HFF-Myc (cell line): ENCODE results near the gene RFPL1.
A peak's percentile ranks its signal among the peaks of the same experiment; 100 is the strongest.

Source experiments
- DNase-seq: peaks from one replicate; pipeline ENCODE4 v3.0.0-alpha.2; 2011; ENCODE audit warnings: low read depth; ENCODE audit errors: extremely low read depth
- H3K4me3 ChIP-seq: replicated peaks from 2 replicates; pipeline ENCODE4 v1.5.1; 2011; ENCODE audit warnings: low read depth, mild to moderate bottlenecking, control low read depth, low read length
- TF ChIP-seq, protein P1 (sequence below): IDR thresholded peaks from 2 replicates; pipeline ENCODE4 v1.5.1; 2012; ENCODE audit warnings: mild to moderate bottlenecking, low read depth, low read length, control low read depth; ENCODE audit errors: missing control alignments

The RFPL1 gene

DNA sequence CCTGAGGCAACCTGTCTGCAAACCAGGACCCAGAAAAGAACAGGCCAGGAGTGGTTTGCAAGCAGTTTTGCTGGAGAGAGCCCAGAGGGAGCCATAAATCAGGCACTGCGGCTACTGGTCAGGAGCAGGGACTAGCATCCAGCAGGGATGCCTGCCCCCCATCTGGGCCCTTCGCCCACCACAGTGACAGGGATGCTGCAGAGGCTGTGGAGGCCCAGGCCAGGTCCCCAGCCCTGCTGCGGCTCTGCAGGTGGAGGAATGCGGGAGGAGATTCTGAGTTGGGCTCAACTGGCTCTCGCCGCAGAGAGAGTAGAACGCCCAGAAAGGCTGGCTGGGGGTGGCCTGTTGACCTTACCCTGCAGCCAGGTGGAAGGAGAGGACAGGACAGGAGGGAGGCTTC, 25.2 kb downstream of the RFPL1 start:
- TF ChIP-seq, protein P1, sequence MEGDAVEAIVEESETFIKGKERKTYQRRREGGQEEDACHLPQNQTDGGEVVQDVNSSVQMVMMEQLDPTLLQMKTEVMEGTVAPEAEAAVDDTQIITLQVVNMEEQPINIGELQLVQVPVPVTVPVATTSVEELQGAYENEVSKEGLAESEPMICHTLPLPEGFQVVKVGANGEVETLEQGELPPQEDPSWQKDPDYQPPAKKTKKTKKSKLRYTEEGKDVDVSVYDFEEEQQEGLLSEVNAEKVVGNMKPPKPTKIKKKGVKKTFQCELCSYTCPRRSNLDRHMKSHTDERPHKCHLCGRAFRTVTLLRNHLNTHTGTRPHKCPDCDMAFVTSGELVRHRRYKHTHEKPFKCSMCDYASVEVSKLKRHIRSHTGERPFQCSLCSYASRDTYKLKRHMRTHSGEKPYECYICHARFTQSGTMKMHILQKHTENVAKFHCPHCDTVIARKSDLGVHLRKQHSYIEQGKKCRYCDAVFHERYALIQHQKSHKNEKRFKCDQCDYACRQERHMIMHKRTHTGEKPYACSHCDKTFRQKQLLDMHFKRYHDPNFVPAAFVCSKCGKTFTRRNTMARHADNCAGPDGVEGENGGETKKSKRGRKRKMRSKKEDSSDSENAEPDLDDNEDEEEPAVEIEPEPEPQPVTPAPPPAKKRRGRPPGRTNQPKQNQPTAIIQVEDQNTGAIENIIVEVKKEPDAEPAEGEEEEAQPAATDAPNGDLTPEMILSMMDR = no peak
- no peak overlapping the region for H3K4me3 ChIP-seq
- DNase-seq = no peak

DNA sequence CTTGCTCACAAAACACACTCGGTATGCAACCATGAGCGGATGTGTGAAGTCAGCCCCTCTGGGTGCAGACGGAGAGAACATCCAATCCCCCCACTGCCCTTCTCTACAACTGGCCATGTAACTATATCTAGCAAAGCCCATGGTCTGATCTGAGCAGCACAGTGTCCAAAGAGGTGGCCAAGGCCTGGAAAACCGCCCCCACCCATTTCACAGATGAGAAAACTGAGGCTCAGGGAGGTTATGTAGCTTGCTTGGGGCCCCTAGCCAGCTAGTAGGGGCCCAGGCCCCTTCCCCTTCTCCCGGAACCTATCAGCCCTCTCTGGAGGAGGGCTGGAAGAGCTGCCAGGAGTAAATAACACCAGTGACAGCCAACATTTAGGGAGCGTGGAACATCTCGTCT, 26.2 kb downstream of the RFPL1 start:
- H3K4me3 ChIP-seq = no peak overlapping the region
- TF ChIP-seq, protein P1 = no peak
- no peak for DNase-seq

- DNase-seq = no peak
- TF ChIP-seq, protein P1 = no peak
- no peak overlapping the region for H3K4me3 ChIP-seq
Measured at GRCh38 chr22:29469755-29470154, 31.4 kb downstream of the RFPL1 start.

DNA sequence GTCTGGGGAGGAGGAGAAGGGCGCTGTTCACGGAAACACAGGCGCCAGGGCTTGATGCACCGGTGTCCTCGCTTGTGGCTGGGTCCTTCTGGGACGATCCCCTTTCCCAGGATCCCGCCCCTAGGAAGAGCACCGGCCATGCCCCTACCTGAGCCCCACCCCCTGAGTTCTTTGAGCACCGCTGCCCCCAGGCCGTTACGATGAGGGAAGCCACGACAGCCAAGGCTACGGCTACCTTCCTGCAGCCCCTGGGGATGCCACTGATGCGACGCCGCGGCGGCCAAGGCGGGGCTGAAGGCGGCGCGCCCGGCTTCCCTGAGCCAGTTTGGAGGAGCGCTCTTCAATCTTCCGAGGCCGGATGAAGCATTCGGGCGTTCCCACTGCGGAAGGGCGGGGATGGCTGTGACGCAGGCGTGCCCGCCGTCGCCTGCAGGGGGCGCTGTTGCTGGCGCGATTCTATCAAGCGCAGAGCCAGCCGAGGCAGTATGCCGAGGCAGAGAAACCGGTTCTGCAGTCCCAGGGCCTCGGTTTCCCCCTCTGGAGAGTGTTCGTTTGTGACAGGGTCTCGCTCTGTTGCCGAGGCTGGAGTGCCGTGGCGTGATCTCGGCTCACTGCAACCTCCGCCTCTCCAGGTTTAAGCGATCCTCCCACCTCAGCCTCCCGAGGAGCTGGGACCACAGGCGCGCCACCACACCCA, 31.9 kb downstream of the RFPL1 start:
- DNase-seq = no peak
- no peak overlapping the region for H3K4me3 ChIP-seq

DNA sequence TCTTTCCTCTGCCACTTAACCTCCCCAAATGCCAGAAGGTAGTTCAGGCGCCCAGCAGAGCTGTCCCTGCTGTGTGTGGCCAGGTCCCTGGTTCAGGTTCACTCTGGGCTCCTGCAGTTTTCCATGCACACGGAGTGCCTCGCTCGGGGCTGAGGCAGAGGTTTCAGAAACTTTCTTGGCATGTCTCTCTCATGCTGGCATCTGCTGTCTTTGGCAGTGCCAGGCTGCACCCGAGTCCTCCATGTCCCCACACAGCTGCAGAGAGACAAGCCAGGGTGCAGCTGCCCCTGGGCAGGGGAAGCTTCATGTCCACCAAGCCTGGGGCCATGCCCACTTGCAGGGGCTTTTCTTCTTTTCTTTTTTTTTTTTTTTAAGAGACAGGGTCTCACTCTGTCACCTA, 34.6 kb downstream of the RFPL1 start:
- DNase-seq = no peak
- TF ChIP-seq, protein P1 = no peak

More for the DNA sequence above, 31.9 kb downstream of the RFPL1 start:
- TF ChIP-seq, protein P1 = peak; percentile 90

DNA sequence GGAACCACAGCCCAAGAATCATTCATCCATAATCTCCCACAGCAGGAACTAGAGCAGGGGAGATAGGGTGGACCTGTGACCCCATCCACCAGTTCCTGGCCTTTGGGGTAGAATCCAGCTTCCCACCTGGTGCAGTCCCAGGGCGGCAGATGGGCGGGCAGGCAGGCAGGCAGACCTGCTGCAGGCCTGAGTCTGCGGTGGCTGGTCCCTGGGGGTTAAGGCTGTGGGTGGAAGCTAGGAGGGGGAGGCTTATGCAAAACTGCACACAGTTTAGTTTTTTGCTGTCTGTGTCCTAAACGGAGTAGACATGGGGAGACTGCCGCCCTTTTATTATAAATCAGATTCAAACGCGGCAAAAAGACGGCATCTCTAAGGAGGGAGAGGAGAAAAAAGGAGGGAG, 37.2 kb downstream of the RFPL1 start:
- no peak for DNase-seq
- H3K4me3 ChIP-seq = no peak overlapping the region
- TF ChIP-seq, protein P1 = no peak

More for the DNA sequence above, 34.6 kb downstream of the RFPL1 start:
- H3K4me3 ChIP-seq = no peak overlapping the region

DNA sequence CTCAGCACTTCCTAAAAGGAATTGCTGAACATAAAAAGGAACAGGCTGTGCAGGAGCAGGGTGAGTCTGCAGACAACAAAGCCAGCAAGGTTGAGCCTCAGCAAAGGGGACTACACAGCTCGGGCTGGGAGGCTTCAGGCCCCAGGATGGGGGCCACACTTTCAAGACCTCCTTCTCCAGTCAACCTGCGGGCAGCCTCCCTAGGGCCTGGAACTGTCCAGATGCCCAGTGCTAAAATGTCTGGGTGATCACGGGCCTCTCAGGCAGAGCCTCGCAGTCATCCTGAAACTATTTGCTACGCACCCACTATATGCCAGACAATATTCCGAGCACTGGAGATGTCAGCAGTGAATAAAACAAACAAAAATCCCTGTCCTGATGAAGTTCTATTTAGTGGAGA, 37.7 kb downstream of the RFPL1 start:
- H3K4me3 ChIP-seq = no peak overlapping the region
- TF ChIP-seq, protein P1 = no peak
- DNase-seq = no peak
